ENCODE measurements around the gene PKMYT1.
A peak's percentile ranks its signal among the peaks of the same experiment; 100 is the strongest.

DNA sequence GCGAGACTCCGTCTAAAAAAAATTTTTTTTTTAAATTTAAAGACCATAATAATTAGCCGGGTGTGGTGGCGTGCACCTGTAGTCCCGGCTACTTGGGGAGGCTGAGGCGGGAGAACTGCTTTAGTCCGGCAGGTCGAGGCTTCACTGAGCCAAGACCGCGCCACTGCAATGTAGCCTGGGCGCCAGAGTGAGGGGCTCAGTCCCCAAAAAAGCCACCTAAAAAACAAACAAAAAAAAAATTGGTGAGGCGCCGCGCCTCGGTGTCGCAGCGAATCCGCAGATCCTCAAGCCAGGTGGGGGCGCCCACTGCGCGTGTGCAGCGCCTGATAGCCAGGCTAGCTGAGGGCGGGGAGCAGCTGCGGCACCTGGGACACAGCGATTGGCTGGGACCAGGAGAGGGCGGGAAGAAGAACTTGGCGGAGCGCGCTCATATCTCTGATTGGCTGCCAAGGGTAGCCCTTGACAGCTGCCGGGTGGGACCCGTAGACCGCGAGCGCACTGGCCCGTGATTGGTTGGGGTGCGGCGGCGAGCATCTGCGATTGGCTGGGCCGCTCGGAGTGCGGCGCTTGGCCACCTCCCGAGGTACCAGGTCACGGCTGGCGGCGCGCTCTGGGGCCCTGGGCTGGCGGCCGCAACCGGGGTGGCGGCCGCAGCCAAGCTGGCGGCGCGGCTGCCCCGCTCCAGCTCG lies 23.5 kb upstream of the PKMYT1 start:
- TF ChIP-seq, protein P1, sequence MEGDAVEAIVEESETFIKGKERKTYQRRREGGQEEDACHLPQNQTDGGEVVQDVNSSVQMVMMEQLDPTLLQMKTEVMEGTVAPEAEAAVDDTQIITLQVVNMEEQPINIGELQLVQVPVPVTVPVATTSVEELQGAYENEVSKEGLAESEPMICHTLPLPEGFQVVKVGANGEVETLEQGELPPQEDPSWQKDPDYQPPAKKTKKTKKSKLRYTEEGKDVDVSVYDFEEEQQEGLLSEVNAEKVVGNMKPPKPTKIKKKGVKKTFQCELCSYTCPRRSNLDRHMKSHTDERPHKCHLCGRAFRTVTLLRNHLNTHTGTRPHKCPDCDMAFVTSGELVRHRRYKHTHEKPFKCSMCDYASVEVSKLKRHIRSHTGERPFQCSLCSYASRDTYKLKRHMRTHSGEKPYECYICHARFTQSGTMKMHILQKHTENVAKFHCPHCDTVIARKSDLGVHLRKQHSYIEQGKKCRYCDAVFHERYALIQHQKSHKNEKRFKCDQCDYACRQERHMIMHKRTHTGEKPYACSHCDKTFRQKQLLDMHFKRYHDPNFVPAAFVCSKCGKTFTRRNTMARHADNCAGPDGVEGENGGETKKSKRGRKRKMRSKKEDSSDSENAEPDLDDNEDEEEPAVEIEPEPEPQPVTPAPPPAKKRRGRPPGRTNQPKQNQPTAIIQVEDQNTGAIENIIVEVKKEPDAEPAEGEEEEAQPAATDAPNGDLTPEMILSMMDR (conservative IDR thresholded peaks at IDR 0.05; ENCODE audit: low read length): peak; percentile 53
- no peak for TF ChIP-seq EZH2phosphoT487 (IDR thresholded peaks at IDR 0.05; ENCODE audit: borderline replicate concordance)
